Caco-2 (cell line): ENCODE measurements around the gene ELAC1. TPM values are rescaled to one million over a fixed set of nuclear protein-coding genes. Genes with fewer than 3 reads are reported as not detected.

Experiments used
- BruUV-seq: library from RNA; stranded (reverse); fragments of 400-500 nt; replicated peaks from 2 replicates; lab custom pipeline; 2021; lab: Mats Ljungman, UMichigan
- CTCF ChIA-PET: fragments of 300-600 bp; sonication (Branson Sonifier 250); formaldehyde crosslinking; loops from one replicate; lab custom pipeline; 2022; ENCODE audit warnings: antibody characterized with exemption; lab: Charles Lee
- POLR2A ChIA-PET: fragments of 300-600 bp; sonication (Branson Sonifier 250); formaldehyde crosslinking; loops from one replicate; lab custom pipeline; 2022; ENCODE audit warnings: antibody characterized with exemption; lab: Charles Lee
- DNase-seq, 2 experiments: peaks; one replicate each; pipeline versions ENCODE4 v3.0.0 to v3.0.0-alpha.2; 2020 to 2022
- H3K27me3 ChIP-seq: replicated peaks from 2 replicates; pipeline ENCODE4 v1.6.0; 2011; ENCODE audit warnings: low read length; ENCODE audit not compliant: control insufficient read depth, insufficient read depth
- H3K36me3 ChIP-seq: 2 replicates; pipeline ENCODE4 v1.5.1; 2011; ENCODE audit warnings: low read length; ENCODE audit not compliant: control insufficient read depth, insufficient read depth
- H3K4me1 ChIP-seq: fragments of 250-450 bp; sonication (Bioruptor Pico); 2 replicates; pipeline ENCODE4 v1.5.1; 2020; ENCODE audit warnings: mild to moderate bottlenecking
- H3K4me3 ChIP-seq: 2 replicates; pipeline ENCODE4 v1.5.1; 2011; ENCODE audit warnings: low read depth, mild to moderate bottlenecking, control low read depth, low read length
- H3K9me3 ChIP-seq: fragments of 250-450 bp; sonication (Bioruptor Pico); 2 replicates; pipeline ENCODE4 v1.5.1; 2020; ENCODE audit warnings: mild to moderate bottlenecking, moderate library complexity
- H3K27ac Mint-ChIP-seq: one replicate; pipeline ENCODE4 v1.8.0; 2022; ENCODE audit warnings: mixed read lengths; ENCODE audit not compliant: unreplicated experiment
- H3K27me3 Mint-ChIP-seq: one replicate; pipeline ENCODE4 v1.8.0; 2022; ENCODE audit warnings: mixed read lengths; ENCODE audit not compliant: insufficient read depth, unreplicated experiment
- H3K36me3 Mint-ChIP-seq: one replicate; pipeline ENCODE4 v1.8.0; 2022; ENCODE audit warnings: mild to moderate bottlenecking, mixed read lengths; ENCODE audit not compliant: insufficient read depth, unreplicated experiment
- H3K4me1 Mint-ChIP-seq: one replicate; pipeline ENCODE4 v1.8.0; 2022; ENCODE audit warnings: low read depth, mixed read lengths; ENCODE audit not compliant: unreplicated experiment
- H3K4me3 Mint-ChIP-seq: one replicate; pipeline ENCODE4 v1.8.0; 2022; ENCODE audit warnings: mild to moderate bottlenecking, moderate library complexity, mixed read lengths; ENCODE audit not compliant: unreplicated experiment
- H3K9me3 Mint-ChIP-seq: one replicate; pipeline ENCODE4 v1.8.0; 2022; ENCODE audit warnings: mixed read lengths; ENCODE audit not compliant: unreplicated experiment
- intact Hi-C: fragments of 100-400 bp; cut with micrococcal nuclease; formaldehyde crosslinking; loops from one replicate; pipeline ENCODE4 v1.10.0; 2022; ENCODE audit not compliant: unreplicated experiment
- total RNA-seq: library from RNA; stranded (reverse); gene quantifications from 2 replicates; pipeline ENCODE4 v1.2.3, GENCODE V29; 2022
- TF ChIP-seq, protein P1 (sequence below), 2 experiments: fragments of 200-600 bp in 1 of 2; IDR thresholded peaks; 1 replicate in 1 of 2; 2 replicates in 1 of 2; pipeline versions ENCODE4 v1.5.1 to v1.8.0; 2011 to 2022; ENCODE audit warnings: antibody characterized with exemption in 1 of 2, control low read depth in 1 of 2, inconsistent platforms in 1 of 2, low read depth in 1 of 2, low read length in 1 of 2, mild to moderate bottlenecking in 1 of 2, moderate library complexity in 1 of 2; ENCODE audit not compliant: insufficient read depth in 1 of 2, severe bottlenecking in 1 of 2, unreplicated experiment in 1 of 2

ELAC1 gene
- total RNA-seq, 1 experiment from 2014 or later = 5.3 TPM

DNA sequence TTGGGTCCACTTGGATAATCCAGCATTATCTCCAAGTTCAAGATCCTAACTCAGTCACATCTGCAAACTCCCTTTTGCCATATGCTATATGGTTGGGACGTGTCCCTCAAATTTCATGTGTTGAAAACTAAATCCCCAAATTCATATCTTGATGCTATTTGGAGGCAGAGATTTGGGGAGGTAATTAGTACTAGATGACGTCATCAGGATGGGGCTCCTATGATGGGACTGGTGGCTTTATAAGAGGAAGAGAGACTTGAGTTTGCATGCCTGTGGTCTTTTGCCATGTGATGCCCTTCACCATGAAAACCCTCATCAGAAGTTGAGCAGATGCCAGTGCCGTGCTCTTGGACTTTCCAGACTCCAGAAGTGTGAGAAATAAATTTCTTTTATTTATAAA, 45.4 kb downstream of the ELAC1 start:
- H3K4me3 ChIP-seq = no peak overlapping the region
- Mint-ChIP-seq H3K27ac (no peak overlapping the region), H3K9me3 (peaks cover 10% of the 10 kb centered on the region), H3K36me3 (no peaks in the 10 kb centered on the region), H3K27me3 (no peaks in the 10 kb centered on the region), H3K4me1 (peaks cover 5% of the 10 kb centered on the region), H3K4me3 (no peak overlapping the region)
- TF ChIP-seq, protein P1, sequence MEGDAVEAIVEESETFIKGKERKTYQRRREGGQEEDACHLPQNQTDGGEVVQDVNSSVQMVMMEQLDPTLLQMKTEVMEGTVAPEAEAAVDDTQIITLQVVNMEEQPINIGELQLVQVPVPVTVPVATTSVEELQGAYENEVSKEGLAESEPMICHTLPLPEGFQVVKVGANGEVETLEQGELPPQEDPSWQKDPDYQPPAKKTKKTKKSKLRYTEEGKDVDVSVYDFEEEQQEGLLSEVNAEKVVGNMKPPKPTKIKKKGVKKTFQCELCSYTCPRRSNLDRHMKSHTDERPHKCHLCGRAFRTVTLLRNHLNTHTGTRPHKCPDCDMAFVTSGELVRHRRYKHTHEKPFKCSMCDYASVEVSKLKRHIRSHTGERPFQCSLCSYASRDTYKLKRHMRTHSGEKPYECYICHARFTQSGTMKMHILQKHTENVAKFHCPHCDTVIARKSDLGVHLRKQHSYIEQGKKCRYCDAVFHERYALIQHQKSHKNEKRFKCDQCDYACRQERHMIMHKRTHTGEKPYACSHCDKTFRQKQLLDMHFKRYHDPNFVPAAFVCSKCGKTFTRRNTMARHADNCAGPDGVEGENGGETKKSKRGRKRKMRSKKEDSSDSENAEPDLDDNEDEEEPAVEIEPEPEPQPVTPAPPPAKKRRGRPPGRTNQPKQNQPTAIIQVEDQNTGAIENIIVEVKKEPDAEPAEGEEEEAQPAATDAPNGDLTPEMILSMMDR (IDR thresholded peaks at IDR 0.05; ENCODE audit: insufficient read depth in 1 of 2, low read depth in 1 of 2, low read length in 1 of 2, severe bottlenecking in 1 of 2, unreplicated experiment in 1 of 2) = no peak
- no peak for DNase-seq
- no peaks in the 10 kb centered on the region for H3K4me1 ChIP-seq
- no peaks in the 10 kb centered on the region for H3K9me3 ChIP-seq
- H3K36me3 ChIP-seq = no peaks in the 10 kb centered on the region
- ChIA-PET CTCF (no interaction called here), POLR2A (no interaction called here)
- intact Hi-C loops = no loop called here
- no TSS peak for BruUV-seq
- H3K27me3 ChIP-seq = no peaks in the 10 kb centered on the region

DNA sequence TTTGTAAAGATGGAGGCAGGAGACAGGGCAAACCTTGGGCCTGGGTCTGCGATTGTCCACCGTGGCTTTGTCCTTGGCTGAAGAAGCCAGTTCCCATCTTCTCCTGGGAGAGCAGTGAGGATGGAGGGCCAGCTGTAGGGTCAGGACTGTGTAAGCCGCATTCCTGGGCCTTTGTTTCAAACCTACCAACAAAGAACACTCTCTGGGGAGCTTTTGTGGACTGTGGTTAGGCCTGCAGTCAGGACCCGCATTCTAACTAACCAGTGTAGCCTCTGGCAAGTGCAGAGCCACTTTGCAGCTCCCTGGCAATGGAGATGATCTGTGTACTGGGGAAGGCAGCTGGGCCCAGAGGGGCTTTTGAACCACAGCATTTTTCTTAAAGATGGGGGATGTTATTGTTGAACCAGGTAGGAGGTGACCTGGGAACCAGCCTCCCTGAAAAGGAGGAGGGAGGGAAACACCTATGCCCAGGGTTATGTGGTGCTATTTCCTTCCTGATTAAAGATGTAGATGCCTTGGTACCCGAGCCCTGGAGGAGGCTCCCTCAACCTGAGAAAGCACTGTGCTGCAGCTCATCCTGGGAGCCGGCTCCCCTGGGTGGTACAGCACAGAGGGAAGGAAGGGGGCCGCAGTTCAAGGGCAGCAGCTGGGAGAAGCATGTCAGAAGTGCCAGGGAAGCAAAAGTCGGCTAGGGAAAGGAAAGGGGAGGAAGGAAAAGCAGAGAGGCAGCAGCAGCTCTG, 49.5 kb downstream of the ELAC1 start:
- Mint-ChIP-seq H3K27ac (no peak overlapping the region), H3K4me1 (no peaks in the 10 kb centered on the region), H3K36me3 (no peaks in the 10 kb centered on the region), H3K4me3 (no peak overlapping the region), H3K9me3 (peaks cover 10% of the 10 kb centered on the region), H3K27me3 (no peaks in the 10 kb centered on the region)
- Histone ChIP-seq H3K27me3 (no peaks in the 10 kb centered on the region), H3K36me3 (no peaks in the 10 kb centered on the region), H3K4me3 (no peak overlapping the region), H3K9me3 (no peaks in the 10 kb centered on the region), H3K4me1 (no peaks in the 10 kb centered on the region)
- POLR2A ChIA-PET = no interaction called here
- DNase-seq = no peak
- intact Hi-C loops = no loop called here
- TF ChIP-seq, protein P1 (IDR thresholded peaks at IDR 0.05; ENCODE audit: insufficient read depth in 1 of 2, low read depth in 1 of 2, low read length in 1 of 2, severe bottlenecking in 1 of 2, unreplicated experiment in 1 of 2) = no peak
- CTCF ChIA-PET = no interaction called here
- BruUV-seq = no TSS peak

DNA sequence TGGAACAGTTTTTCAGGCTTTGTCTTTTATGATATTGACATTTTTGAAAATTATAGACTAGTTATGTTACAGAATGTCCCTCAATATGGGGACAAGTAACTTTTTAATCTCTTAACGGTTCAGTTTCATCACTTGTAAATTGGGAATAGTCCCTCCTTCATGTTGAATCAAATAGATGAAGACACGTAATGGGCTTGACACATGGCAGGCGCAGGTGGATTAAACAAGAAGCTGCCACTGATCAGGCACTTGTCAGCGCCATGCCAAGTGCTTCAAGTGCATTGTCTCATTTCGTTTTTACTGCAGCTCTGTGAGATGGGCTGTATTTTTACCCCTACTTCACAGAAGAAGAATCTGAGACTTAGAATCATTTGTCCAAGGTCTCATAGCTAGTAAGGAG, 52.7 kb downstream of the ELAC1 start:
- no peak overlapping the region for H3K27ac Mint-ChIP-seq
- no peaks in the 10 kb centered on the region for H3K36me3 Mint-ChIP-seq
- H3K4me1 Mint-ChIP-seq = no peaks in the 10 kb centered on the region
- no peaks in the 10 kb centered on the region for H3K27me3 Mint-ChIP-seq
- Histone ChIP-seq H3K4me1 (no peaks in the 10 kb centered on the region), H3K4me3 (no peak overlapping the region), H3K9me3 (no peaks in the 10 kb centered on the region), H3K36me3 (no peaks in the 10 kb centered on the region), H3K27me3 (no peaks in the 10 kb centered on the region)
- H3K4me3 Mint-ChIP-seq = no peak overlapping the region
- TF ChIP-seq, protein P1 (IDR thresholded peaks at IDR 0.05; ENCODE audit: insufficient read depth in 1 of 2, low read depth in 1 of 2, low read length in 1 of 2, severe bottlenecking in 1 of 2, unreplicated experiment in 1 of 2) = no peak
- no peak for DNase-seq
- BruUV-seq = no TSS peak
- CTCF ChIA-PET = no interaction called here
- H3K9me3 Mint-ChIP-seq = peaks cover 5% of the 10 kb centered on the region
- POLR2A ChIA-PET = no interaction called here
- intact Hi-C loops = no loop called here
